NCI-H446 treated with DMSO at 0.1 percent for 48 hours (cell line): Measurements from ENCODE around the gene C1orf167.

Source experiments
- DNase-seq: peaks from one replicate; lab custom pipeline; 2025; lab: John Stamatoyannopoulos, UW

C1orf167 gene

DNA sequence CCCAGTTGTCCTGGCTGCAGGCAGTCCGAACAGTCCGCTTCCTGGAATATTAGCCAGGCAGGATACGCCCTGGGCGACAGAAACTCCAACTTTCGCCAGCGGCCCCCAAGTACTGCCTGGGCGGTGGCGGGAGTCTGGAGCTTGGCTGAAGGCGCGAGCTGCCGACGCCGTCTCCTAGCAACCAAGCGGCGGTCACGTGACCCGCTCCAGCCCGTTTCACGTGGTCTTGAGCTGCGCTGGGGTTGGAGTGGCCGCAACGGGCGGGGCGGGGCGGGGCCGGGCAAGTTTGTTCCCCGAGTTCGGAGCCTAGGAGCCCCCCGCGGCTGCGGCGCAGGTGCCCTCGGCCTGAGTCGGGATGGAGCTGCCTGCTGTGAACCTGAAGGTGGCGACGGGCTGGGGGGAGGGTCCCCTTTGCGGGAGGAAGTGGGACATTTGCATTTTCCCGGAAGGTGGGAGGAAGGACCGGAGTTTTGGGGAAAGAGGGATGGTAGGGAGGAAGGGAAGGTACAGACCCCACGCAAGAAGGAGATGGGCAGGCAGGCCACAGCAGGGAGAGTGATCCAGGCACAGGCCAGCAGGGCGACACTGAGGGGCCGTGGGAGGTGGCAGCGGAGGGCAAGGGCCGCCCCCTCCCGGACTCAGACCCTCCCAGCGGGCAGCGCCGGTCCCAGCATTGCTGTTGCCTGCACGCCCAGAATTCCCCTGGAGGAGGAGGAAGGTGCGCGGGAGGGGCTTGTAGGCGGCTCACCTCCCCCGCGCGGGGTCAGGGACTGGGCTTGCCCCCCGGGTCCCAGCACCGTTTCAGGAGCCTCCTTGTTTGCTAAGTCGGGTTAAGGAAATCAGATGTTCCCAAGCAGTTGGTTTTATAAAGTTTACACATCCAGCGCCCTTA is 25.9 kb upstream of the C1orf167 start, which contains the start of gene AGTRAP:
AGTRAP (plus strand) TSS at position 283 of the 892 bp plus-strand sequence; CDS start at position 356, 73 bp downstream.
- DNase-seq: peak; percentile 71

DNA sequence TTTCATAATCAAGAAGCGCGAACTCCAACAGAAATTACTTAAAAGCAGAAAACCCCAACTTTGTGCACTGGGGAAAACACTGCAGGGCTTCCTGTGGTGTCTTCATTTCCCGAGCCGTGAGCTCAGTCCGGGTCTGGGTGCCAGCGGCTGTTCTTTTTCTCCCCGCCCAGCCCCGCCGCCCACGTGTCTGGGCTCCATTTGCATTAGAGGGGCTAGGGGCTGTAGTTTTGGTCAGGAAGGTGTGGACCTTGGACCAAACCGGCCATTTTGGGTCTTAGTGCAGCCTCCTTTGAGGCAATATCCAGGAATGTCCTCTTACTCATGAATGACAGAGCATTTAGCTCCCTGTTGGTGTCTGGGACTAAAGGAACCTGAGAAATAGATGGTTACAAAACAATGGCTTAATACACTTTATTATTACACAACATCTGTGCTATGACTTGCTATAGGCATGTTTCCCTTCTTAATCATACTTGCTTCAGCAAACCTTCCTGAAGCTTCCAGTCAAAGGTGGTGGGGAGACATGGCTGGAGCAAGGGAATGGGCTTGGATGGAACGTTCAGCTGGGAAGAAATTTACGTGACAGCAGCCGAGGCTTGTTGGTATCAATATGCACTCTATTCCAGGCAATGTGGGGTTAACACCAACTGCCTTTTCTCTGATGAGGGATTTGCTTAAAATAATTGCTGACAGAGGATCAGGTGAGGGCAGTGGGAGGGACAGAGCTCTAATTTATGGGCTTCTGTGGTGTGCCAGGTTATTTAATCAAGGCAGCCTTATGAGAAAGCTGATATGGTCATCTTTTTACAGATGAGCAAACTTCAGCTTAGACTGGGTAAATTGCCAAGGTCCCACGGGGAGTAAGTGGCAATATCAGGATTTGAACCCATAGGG is 25.0 kb upstream of the C1orf167 start:
- DNase-seq: no peak

DNA sequence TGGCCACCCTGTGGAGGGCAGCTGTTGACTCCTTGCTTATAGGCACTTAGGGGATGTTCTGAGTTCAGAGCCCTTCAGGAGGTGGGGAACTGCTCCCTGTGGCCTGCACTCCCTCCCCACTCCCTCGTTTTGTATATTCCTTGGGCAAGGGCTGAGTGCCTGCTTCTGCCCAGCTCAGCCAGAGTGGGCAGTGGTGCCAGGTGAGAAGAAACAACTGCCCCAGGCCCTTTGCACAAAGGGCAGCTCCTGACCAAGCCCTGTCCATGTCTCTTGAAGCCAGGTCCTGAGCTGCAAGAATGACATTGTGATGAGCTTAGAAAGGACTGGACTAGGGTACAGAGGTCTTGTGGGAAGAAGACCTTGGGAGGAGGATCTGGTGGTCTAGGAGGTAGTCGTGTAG is 23.9 kb upstream of the C1orf167 start:
- DNase-seq: no peak

DNA sequence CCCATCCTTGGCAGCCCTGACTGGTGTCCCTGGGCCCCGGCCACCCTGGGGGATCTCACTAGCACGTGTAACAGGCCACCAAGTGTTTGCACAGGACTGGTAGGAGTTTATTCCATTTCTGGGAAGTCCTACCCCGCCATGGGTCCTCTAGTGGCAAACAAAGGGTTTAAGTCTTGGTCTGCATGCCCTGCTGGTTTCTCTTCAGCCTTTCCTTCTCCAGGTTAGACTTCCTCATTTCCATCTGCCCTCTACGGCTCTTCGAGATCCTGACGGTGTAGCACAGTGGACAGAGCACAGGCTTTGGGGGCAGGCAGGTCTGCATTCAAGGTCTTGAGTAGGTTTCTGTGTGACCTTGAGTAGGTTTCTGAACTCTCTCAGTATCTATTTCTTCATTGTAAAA is 23.2 kb upstream of the C1orf167 start:
- DNase-seq: no peak

DNA sequence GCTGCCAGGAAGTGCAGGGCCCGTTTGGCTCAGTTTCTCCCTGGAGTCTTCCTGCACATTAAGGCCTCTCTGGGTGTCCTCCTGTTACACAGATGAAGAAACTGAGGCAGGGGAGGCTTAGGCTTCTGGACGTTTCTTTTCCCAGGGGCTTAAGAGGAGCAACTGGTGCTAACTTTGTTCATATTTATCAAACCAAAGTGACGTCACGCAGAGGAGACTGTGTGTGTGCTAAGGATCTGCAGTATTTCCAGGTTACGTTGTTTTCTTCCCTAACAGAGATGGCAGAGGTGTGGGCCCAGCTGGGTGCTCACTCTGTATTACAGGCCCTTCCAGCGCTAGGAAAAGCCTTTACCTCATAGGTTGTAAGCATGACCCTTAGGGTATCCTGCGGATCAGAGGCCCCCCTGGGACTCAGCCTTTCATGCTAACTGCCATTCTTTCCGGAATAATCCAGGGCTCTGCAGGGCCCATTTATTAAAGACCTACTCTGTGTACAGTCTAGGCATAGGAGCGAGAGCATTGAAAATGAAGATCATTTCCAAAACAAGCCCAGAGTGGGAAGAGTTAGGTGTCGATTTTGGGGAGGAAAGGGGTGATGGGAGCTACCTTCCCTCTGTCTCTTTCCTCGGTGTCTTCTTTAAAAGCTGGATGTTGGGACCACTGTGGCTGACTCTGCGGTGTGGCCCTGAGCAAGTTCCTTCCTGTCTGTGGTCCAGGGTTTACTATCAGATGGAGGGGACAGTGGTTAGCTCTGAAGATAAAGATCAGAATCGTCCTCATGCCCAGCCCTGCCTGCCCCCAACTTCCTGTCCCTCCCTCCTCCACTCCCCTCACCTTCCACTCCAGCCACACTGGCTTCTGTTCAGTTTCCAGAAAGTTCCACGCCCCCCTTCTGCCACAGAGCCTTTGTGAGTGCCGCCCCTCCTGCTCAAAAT is 21.5 kb upstream of the C1orf167 start:
- no peak for DNase-seq

DNA sequence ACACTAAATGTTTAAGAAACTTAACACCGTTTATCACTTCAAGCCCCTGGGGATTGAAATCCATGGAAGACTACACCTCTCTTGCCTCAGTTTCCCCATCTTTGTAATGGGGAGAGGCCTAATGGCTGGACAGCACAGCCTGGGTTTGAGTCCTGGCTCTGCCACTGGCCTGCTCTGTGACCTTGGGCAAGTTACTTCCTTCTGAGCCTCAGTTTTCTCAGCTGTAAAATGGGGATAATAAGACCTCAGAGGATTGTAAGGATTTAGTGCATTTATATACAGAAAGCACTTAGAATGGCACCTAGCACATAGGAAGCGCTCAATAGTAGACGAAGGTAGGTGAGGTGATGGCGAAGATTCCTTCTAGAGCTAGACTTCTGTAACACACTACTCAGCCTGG is 20.5 kb upstream of the C1orf167 start:
- no peak for DNase-seq

DNA sequence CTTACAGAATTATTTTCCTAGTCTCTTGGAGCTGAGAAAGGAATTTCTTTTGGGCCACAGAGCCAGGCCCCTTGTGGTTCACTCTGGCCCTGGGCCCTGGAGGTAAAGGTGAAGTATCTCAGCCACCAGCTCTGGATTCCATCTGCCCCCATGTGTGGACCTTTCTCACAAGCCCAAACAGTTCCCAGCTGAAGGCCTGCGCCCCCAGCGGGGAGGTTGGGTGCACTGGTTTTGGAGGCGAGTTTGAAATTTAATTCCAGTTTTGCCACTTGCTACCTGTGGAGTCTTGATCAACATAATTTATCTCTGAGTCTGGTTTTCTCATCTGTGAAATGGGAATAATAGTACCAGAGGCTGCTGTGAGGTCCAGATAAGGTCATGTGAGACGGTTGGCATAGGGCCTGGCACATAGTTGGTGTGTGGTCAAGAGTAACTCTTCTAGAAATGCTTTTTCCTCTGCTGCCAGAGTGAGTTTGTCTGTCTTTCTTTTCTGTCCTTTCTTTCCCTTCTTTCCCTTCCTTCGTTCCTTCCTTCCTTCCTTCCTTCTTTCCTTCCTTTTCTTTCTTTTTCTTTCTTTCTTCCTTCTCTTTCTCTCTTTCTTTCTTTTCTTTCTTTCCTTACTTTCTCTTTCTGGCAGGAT is 20.0 kb upstream of the C1orf167 start:
- no peak for DNase-seq

DNA sequence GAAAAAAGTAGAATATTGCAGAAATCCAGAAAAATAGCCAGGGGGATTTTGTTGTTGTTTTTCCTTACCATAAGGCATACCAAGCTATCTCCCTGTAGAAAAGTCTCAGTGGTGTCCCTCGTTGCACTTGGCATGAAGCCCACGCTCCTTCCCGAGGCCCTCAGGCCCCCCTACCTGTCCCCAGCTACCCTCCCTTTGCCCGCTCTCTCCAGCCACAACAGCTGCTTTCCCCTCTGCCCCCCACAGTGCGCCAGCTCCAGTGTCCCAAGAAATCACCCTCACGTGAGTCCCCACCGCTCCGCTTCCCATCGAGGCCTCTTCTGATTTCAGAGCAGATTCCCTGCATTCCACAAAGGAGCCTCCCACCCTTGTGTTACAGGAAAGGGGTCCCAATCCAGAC is 17.7 kb upstream of the C1orf167 start:
- DNase-seq: no peak

DNA sequence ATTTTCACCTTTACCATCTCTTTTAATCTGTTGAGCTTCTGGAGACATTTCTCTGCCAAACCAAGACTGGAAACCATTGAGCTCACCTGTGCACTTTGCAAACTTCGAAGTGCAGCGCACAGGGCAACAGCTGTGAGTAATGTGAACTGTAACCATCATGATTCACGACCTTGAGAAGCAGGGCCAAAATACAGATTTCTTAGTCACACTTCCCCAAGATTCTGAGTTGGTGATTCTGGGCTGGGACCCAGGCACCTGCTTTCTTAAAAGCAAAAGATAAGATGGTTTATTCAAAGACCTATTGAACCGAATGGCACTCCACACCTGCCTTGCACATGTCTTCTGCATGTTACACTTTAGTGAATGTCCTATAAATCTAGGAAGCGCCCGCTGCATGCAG is 15.9 kb upstream of the C1orf167 start:
- no peak for DNase-seq

DNA sequence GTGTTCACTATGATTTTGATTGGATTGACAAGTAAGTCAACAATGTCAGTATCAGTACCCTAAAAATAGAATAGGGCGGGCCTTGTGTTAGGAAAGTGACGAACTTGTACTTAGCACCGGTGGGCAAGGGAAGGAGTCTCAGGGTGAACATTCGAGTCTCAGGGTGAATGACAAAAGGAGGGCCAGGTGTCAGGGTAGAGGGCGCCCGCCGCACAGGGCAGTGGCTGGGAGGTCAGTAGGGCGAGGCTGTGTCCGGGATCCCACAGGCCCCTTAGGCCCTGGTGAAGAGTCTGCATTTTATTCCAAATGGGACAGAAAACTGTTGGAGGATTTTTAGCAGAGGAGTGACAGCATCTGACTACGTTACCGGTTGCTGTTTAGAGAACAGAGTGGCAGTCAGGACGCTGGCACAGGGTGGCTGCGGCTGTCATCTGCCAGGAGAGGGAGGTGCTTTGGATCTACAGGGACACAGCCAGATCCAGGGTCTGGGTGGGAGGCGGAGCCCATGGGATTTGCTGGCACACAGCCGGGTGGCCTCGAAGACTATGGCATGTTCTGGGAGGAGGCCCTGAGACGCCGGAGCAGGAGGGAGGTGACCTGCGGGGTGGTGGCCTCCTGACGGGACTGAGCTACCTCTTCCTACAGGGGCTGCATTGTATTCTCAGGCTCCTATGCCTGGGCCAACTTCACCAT is 15.1 kb upstream of the C1orf167 start:
- DNase-seq: no peak

DNA sequence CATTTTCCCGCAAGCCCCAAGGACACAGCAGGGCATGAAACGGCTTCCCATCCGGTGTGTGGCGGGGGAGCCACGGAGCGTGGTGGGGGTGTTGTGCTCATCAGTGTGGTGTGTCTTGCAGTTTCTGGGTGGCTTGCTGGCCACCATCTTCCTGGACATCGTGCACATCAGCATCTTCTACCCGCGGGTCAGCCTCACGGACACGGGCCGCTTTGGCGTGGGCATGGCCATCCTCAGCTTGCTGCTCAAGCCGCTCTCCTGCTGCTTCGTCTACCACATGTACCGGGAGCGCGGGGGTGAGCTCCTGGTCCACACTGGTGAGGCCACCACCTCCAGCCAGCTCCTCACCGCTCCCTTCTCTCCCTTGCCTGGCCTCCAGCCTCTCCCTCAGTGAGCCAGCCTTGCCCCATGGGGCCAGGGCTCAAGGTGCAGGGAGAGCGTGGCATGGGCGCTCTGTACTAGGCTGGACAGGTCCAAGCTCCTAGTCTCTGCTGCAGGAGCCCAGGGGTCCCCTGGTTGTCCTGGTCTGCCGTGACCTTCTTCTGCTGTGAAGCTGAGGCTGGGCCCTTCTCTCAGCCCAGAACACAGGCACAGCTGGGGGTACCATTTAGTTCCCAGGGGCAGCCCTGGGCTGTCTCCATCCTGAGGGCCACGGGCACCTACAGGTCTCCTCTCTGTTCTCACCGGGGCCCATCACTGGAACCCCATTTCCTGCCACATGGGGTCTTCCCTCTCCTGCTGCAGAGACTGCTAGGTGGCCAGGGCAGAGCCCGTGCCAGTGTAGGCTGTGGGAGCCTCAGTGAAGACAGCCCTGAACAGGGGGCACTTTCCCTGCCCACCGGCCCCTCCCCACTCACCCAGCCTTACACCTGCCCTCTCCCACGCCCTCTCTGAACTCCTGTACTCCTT is 13.4 kb upstream of the C1orf167 start:
- DNase-seq: no peak

DNA sequence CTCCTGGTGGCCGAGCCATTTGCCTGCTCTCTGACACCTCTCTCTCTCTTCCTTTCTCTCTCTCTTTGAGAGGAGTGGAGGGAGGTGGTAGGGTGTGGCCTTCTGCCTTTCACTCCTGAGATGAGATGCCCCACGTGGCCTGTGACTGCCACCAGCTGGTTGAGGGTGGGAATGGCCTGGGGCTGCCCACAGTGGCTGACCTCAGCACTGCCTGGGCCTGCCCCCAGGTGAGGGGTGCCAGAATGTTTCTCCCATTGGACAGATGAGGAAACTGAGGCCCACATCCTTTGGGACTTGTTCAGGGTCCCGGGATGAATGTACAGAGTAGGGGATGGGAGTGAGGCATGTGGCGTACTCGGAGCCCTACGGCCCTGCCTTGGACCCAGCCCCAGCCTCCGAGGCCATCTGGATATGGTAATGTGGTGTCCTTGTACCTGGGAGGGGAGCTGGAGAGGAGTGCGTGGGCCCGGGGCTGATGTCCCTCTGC is 12.7 kb upstream of the C1orf167 start:
- DNase-seq: no peak

DNA sequence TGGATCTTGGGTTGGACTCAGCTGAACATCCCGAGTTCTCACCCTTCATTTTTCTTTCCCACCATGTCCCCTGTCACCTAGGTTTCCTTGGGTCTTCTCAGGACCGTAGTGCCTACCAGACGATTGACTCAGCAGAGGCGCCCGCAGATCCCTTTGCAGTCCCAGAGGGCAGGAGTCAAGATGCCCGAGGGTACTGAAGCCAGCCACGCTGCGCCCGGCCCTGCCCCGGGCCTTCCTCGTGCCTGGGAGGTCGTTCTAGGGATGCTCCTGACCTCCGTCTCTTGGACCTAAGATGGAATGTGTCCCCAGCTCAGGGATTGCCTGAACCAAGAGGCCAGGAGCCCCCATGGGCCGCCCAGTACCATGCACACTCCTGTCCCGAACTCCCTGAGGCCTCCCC is 12.0 kb upstream of the C1orf167 start:
- DNase-seq: no peak

DNA sequence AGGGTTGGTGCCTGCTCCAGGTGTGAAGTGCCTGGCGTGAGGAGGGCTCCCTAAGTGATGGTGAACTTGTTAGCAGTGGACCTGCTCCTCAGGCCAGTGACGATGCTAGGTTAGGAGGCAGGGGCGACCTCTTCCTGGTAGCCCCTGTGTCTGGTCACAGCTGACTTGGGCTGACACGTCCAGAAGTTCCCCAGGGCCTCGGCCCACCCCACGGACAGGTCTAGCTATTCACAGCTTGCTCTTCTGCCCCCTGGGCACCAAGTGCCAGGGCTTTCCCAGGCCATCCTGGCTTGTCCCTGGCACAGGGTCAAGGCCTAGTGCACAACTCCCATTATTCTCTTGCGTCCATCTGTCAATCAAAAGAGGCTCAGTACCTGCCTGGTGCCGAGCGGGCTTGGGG is 10.9 kb upstream of the C1orf167 start:
- no peak for DNase-seq

DNA sequence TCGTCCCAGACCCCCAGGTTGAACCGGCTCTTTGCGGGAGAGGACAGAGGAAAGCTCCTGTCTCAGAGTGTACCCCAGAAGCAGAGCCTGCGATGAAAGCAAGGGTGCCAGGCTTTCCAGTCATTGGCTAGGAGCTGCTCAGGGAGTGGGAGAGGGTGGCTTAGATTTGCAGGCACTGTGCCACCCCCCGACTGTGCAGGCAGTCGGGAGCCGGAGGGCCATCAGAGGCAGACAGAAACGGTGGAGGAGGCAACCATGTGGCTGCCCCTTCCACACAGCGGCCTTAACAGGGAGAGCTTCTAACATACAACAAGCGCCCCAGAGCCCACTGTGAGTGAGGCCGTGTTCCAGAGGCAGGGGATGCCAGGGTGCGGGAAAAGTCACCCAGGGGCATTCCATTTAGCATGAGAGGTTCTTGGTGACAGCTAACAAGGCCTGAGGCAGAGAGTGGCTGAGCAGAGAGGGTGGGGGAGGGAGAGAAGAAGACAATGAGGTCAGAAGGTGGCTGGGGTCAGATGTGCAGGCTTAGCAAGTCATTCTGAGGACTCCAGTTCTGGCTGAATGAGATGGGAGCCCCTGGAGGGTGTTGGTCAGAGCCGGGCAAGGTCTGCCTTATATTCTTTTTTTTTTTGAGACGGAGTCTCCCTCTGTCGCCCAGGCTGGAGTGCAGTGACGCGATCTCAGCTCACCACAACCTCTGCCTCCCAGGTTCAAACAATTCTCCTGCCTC is 9.5 kb upstream of the C1orf167 start:
- DNase-seq: no peak

DNA sequence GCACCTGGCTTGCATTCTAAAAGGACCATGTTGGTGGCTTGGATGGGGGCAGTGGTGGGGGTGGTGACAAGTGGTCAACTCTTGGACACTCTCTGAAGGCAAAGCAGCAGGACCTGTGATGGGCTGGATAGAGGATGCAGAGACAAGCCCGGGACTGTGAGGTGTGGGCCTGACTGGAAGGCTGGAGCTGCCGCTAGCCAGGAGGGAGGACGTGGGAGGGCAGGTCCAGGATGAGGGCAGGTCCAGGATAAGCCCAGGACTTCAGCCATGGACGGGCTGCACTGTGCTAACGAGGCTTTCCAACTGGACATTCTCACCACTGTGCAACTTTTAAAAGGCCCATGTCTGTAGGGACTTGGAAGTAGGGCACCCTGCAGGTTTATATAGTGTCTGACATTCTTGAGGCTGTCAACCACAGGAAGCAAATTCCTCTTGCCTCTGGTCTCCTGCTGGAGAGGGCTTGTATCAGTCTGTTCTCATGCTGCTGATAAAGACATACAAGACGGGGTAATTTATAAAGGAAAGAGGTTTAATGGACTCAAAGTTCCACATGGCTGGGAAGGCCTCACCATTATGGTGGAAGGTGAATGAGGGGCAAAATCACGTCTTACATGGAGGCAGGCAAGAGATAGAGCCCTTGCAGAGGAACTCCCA is 8.3 kb upstream of the C1orf167 start:
- no peak for DNase-seq

DNA sequence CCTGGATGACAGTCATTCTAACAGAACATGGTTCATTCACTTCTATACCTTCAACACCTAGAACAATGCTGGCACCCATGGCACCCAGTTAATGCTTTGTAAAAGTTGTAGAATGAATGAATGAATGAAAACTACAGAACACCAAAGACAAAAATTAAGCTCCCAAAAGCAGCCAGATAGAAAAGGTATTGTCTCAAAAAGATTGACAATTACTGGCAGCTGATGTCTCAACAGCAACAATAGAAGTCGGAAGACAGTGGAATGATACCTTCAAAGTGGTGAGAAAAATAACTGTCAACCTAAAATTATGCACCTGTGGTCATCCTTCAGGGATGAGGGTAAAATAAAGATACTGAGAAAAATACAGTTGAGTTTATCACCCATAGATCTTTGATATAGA is 4.9 kb upstream of the C1orf167 start:
- no peak for DNase-seq

DNA sequence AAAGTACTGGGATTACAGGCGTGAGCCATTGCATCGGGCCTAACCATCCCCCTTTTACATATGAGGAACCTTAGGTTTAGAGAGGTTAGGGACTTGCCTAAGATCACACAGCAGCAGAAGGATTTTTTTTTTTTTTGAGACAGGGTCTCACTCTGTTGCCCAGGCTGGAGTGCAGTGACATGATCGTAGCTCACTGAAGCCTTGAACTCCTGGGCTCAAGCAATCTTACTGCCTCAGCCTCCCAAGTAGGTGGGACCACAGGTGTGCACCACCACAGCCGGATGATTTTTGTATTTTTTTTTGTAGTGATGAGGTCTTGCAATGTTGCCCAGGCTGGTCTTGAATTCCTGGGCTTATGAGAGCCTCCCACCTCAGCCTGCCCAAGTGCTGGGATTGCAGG is 2.2 kb upstream of the C1orf167 start:
- DNase-seq: no peak
